DMS114 treated with DMSO at 0.1 percent for 48 hours (cell line): ENCODE data around the gene FOXI1.

Experiments used
- DNase-seq: peaks from one replicate; lab custom pipeline; 2025; ENCODE audit not compliant: unreplicated experiment; lab: John Stamatoyannopoulos, UW

The FOXI1 gene

DNA sequence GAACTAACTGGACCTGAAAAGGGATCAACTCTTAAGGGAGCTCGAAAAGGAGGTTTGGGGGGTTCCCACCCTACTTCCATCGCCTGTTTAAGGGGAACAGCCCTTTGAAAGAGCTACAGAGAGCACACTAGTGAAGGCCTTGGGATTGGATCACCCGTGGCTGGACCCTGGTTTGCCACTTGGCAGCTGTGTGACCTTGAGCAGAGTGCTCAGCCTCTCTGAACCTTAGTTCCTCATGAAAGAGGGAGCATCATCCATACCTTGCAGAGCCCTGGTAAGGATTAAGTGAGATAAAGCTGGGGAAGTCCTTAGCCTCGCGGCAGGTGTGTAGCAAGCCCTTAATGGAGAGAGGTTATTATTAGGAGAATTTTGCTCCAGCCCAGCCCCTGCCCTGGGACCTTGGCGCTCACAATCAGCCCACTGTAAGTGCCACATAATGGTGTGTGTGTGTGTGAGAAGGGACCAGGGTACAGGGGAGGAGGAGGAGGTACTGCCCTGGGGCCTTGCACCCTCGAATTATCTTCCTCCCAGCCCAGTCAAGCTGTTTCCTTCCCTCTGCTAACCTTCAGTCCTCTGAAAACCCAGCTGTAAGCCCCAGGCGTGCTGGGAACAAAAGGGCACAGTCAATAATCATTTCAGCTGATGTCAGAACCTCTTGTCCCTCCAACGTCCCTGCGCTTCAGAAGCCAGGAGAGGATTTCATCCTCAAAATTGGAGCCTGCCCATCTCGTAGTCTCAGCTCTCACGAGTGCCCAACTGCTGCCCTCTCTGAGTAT is 42.9 kb downstream of the FOXI1 start:
- no peak for DNase-seq

DNA sequence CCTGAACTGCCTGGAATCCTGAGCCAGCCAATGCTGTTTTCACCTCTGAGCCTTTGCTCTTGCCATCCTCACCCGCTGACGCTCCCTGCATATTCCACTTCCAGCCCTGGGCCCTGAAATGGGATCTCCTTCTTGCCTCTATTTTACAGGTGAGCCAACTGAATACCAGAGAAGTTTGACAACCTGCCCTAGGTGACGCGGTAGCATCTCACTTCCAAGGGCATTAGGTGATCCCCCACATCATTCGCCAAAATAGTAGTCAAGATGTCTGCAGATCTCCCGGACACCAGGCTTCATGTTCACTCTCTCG is 43.5 kb downstream of the FOXI1 start:
- DNase-seq, result no peak

DNA sequence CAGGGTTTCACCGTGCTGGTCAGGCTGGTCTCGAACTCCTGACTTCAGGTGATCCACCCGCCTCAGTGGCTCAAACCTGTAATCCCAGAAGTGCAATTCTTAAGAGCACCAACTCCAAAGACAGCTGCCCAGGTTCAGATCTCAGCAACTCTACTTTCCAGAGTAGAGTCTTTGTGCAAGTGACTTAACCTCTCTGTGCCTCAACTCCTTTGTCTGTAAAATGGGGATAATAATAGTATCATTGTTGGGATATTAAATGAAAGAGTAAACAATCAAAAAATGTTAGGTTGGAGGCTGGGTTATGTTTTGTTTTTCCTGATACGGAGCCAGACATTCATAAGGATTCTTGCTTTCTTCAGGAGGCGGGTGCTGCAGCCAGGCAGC is 45.0 kb downstream of the FOXI1 start:
- DNase-seq, result no peak

DNA sequence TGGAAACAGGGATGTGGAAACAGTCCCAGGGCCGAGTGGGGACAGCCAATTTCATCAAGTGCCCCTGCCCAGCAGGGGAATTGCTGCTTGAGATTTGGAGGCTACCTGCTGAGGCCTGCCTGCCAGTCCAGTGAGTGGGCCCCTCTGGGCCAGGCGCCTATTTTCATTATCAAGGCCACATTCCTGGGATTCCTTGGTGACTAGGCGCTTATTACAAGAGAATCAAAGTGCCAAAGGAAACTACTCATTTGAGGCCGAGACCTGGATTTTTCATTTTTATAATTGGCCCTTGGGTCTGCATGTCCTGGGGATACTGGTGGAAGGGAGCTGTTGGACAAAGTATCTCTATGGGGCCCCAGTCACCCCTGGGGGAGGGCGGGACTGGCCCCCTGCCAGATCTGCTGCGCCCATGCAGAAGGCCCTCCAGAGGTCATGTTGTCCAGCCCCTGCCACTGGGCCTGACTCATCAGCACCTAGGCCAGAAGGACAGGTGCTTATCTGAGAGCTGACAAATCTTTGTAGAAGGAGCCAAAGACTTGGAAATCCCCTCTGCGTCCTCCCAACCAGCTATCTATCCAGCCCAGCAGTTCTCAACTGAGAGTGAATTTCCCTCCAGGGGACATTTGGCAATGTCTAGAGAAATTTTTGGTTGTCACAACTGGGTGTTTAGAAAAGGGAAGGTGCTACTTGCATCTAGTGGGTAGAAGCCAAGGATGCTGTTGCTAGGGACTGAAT is 45.6 kb downstream of the FOXI1 start:
- no peak for DNase-seq

DNA sequence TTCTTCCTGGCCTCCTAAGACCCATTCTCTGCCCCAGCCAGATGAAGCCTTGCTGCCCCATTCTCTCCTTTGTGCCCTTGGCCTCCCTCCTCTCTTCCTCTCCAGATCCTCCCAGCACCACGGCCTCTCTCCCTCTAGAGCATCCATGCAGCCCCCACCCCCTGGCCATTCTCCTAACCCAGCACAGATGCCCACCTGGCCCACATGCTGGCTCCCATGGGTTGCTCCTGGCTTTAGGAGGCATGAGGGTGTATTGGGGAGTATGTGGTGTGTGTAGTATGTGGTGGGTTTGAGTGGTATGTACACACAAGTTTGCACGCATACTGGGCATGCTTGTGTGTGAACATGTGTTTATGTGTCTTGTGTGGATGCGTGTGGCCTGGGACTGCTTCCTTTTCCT is 47.1 kb downstream of the FOXI1 start:
- no peak for DNase-seq

- no peak for DNase-seq
Measured at GRCh38 chr5:170154297-170154696, 48.6 kb downstream of the FOXI1 start.

- no peak for DNase-seq
Measured at GRCh38 chr5:170154744-170155143, 49.0 kb downstream of the FOXI1 start.

DNA sequence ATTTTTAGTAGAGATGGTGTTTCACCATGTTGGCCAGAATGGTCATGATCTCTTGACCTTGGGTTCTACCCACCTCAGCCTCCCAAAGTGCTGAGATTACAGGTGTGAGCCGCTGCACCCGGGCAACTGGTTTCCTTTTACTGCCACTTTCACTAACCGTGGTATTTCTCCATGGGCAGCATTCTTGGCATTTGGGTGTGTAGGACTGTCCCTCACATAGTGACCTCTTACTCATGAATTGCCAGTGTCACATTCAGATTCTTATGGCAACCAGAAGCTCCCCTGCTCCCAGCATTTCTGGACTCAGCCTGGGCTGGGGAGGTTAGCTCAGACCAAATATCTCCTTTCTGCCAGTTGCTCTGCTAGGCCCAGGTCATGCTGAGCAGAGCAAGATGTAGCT is 50.1 kb downstream of the FOXI1 start:
- no peak for DNase-seq

GRCh38 chr5:170159101-170159698 is 53.5 kb downstream of the FOXI1 start:
- no peak for DNase-seq
